NCI-H2107 treated with DMSO at 0.1 percent for 48 hours (cell line): Measurements from ENCODE around the gene PLEKHO1.
"Not testable (repeated sequence)": the region's sequence is repeated elsewhere in the genome, so short reads cannot be mapped to it uniquely, and the experiment has no call there.

Experiments used
- DNase-seq: peaks from one replicate; lab custom pipeline; 2025; ENCODE audit not compliant: unreplicated experiment; lab: John Stamatoyannopoulos, UW

PLEKHO1 gene

GRCh38 chr1:150171801-150172200, 22.1 kb downstream of the PLEKHO1 start:
- DNase-seq = no peak

DNA sequence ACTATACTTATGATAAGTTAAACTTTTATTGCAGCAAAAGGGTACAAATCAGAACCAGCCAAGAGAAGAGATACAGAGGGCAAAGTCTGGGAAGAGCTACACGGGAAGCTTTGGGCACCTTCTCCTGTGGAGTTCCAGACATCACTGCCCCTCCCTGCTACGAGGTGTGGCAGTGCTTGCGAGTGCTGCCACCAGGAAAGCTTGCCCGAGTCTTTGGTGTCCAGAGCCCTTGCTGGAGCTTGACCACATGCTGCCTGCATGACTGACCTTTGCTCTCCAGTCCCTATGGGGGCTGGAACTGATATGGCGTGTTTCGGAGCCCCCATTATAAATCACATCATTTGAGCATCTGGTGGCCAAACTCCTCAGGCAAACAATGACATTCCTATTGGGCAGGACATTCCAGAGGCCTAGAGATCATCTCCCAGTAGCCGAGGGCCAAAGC, 23.4 kb downstream of the PLEKHO1 start:
- no peak for DNase-seq

DNA sequence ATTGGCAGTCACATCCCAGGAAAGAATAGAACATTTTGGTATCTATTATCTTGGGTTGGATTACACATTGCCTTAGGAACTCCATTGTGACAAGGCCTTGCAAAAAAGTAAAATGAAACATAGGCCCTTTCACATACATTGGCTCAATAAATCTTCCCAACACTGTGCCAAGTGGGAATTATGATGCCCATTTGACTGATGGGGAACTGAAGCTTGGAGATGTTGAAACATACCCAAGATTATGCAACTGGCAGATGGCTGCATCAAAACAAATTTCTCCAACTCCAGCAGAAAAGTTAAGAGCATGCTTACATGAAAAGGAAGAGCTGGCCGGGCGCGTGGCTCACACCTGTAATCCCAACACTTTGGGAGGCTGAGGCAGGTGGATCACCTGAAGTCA, 26.9 kb downstream of the PLEKHO1 start:
- no peak for DNase-seq

GRCh38 chr1:150178548-150178947, 28.8 kb downstream of the PLEKHO1 start:
- DNase-seq = no peak

- no peak for DNase-seq
Measured at GRCh38 chr1:150179867-150180266, 30.2 kb downstream of the PLEKHO1 start.

- DNase-seq = no peak
Measured at GRCh38 chr1:150180474-150180873, 30.8 kb downstream of the PLEKHO1 start.

GRCh38 chr1:150182247-150182646, 32.5 kb downstream of the PLEKHO1 start:
- no peak for DNase-seq

DNA sequence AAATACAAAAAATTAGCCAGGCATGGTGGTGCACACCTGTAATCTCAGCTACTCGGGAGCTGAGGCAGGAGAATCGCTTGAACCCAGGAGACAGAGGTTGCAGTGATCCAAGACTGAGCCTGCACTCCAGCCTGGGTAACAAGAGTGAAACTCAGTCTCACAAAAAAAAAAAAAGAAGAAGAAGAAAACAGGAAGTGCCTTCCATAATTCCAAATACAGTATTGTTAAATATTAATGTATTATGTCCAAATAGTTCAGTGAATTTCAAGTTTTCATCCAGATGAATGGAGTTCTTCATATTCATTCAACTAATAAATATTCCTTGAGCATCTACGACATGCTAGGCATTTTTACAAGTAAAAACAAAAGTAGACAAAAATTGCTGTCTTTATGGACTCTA, 33.3 kb downstream of the PLEKHO1 start:
- DNase-seq = no peak

DNA sequence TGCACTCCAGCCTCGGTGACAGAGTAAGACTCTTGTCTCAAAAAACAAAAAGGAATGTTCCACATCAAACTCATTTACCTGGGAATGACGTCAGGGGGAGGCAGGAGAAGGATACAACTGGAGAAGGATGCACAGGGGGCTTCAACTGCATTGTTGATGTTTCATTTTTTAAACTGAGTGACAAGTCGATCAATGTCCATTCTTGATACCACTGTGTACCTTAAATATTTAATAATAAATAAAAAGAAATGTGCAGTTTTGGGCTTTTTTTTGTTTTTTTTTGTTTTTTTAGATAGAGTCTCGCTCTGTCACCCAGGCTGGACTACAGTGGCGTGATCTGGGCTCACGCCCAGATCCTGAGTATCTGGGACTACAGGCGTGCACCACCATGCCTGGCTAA, 35.8 kb downstream of the PLEKHO1 start:
- no peak for DNase-seq

GRCh38 chr1:150186438-150186788, 36.7 kb downstream of the PLEKHO1 start:
- not testable (repeated sequence) for DNase-seq

DNA sequence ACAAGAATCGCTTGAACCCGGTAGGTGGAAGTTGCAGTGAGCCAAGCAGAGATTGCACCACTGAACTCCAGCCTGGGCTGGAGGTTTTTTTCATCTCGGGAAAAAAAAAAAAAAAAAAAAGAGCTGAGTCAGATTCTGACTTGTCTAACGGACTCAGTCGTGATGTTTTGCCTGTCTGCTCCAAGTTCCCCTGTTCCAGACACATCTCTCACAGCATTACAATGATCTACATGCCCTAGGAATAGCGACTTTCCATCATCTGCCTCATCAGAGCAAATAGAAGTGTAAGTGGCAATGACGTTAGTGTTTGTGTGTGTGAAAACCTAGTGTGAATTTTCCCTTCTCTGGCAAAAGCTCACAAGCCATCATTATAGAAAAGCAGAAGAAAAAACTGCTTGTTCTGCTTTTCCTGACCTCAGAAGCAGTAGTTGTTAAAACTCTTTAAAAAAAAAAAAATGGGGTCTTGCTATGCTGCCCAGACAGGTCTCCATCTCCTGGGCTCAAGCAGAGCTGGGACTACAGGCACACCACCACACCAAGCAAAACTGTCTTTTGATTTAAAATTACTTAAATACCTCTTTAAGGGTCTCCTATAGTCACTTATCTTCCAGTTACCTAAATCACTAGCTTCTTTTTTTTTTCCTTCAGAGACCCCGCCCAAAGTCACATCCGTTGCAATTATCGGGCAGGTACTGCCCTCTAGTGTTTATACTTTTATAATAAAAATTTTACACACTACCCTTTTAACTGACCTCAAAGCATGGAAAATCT, 37.3 kb downstream of the PLEKHO1 start:
- DNase-seq = peak; percentile 74

GRCh38 chr1:150187560-150187931, 37.8 kb downstream of the PLEKHO1 start:
- no peak for DNase-seq

- no peak for DNase-seq
Measured at GRCh38 chr1:150192012-150192411, 42.3 kb downstream of the PLEKHO1 start.

- DNase-seq = no peak
Measured at GRCh38 chr1:150194381-150195031, 44.8 kb downstream of the PLEKHO1 start.

DNA sequence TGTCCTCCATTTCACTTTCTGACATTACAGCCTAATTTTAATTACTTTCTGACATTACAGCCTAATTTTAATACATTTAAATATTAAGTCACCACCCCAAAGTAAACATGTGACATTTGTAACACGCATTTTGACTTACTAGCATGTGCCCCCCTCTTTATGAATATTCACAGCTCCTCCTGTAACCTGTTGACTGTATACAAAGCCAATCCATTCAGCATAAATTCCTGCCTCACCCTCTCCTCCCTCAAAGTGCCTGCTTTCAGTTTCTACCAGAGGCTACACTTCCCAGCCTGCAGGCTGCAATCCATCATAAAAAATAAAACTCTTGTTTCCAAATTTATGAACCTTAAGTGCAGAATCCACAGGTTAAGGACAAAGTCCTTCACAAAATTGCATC, 46.7 kb downstream of the PLEKHO1 start:
- DNase-seq = no peak

GRCh38 chr1:150207281-150207971, 57.7 kb downstream of the PLEKHO1 start:
- DNase-seq = no peak

DNA sequence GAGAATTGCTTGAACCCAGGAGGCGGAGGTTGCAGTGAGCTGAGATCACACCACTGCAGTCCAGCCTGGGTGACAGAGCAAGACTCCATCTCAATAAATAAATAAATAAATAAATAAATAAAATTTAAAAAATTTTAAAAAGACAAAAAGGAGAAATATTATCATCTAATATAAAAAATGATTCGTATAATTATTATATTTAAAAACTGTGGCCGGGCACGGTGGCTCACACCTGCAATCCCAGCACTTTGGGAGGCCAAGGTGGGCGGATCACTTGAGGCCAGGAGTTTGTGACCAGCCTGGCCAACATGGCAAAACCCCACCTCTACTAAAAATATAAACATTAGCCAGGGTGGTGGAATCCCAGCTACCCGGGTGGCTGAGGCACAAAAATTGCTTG, 58.7 kb downstream of the PLEKHO1 start:
- DNase-seq = not testable (repeated sequence)
